Stimulated activated CD8-positive, alpha-beta memory T cell treated with anti-CD3 and anti-CD28 coated beads, Interleukin-15, amount 100 ng/mL, for 24 hours (primary cell): ENCODE data around the gene HABP2.

Experiments
- DNase-seq: peaks from one replicate; pipeline ENCODE4 v3.0.0-alpha.2; 2020; ENCODE audit warnings: low read depth

Gene HABP2

GRCh38 chr10:113552701-113553100 lies at the start of gene HABP2:
HABP2 (plus strand) TSS chr10:113553053; CDS start chr10:113553122, 69 bp downstream.
- no peak for DNase-seq

- no peak for DNase-seq
These were observed 48.9 kb upstream of the HABP2 start for GRCh38 chr10:113503930-113504329.

- DNase-seq: no peak
These were observed 48.4 kb upstream of the HABP2 start for GRCh38 chr10:113504423-113504822.

GRCh38 chr10:113506476-113506875 lies 46.4 kb upstream of the HABP2 start:
- DNase-seq: no peak

GRCh38 chr10:113511419-113511818 lies 41.4 kb upstream of the HABP2 start:
- DNase-seq: no peak

GRCh38 chr10:113515161-113515560 lies 37.7 kb upstream of the HABP2 start:
- DNase-seq: no peak

- DNase-seq: no peak
These were observed 37.3 kb upstream of the HABP2 start for GRCh38 chr10:113515601-113516000.

- no peak for DNase-seq
These were observed 36.8 kb upstream of the HABP2 start for GRCh38 chr10:113516061-113516460.

GRCh38 chr10:113517165-113517900 lies 35.5 kb upstream of the HABP2 start:
- DNase-seq: no peak

GRCh38 chr10:113517901-113518260 lies 35.0 kb upstream of the HABP2 start:
- no peak for DNase-seq

- no peak for DNase-seq
These were observed 34.4 kb upstream of the HABP2 start for GRCh38 chr10:113518415-113518814.

- DNase-seq: no peak
These were observed 33.8 kb upstream of the HABP2 start for GRCh38 chr10:113518816-113519591.

- DNase-seq: no peak
These were observed 33.2 kb upstream of the HABP2 start for GRCh38 chr10:113519681-113520115.

- DNase-seq: no peak
These were observed 32.6 kb upstream of the HABP2 start for GRCh38 chr10:113520261-113520660.

- DNase-seq: no peak
These were observed 32.0 kb upstream of the HABP2 start for GRCh38 chr10:113520690-113521474.

- DNase-seq: no peak
These were observed 31.4 kb upstream of the HABP2 start for GRCh38 chr10:113521475-113521795.

- DNase-seq: no peak
These were observed 30.4 kb upstream of the HABP2 start for GRCh38 chr10:113522460-113522859.

GRCh38 chr10:113523071-113523470 lies 29.8 kb upstream of the HABP2 start:
- no peak for DNase-seq

GRCh38 chr10:113523628-113524027 lies 29.2 kb upstream of the HABP2 start:
- DNase-seq: no peak

GRCh38 chr10:113524120-113524519 lies 28.7 kb upstream of the HABP2 start:
- no peak for DNase-seq

- DNase-seq: no peak
These were observed 28.0 kb upstream of the HABP2 start for GRCh38 chr10:113524539-113525490.

- no peak for DNase-seq
These were observed 27.1 kb upstream of the HABP2 start for GRCh38 chr10:113525713-113526112.
